Embryonic facial prominence (tissue), 1 donor: ENCODE results near the gene UBL3.

Experiments
- DNase-seq: peaks from one replicate; pipeline ENCODE4 v3.0.0-alpha.2; 2016; ENCODE audit errors: extremely low spot score

The UBL3 gene

DNA sequence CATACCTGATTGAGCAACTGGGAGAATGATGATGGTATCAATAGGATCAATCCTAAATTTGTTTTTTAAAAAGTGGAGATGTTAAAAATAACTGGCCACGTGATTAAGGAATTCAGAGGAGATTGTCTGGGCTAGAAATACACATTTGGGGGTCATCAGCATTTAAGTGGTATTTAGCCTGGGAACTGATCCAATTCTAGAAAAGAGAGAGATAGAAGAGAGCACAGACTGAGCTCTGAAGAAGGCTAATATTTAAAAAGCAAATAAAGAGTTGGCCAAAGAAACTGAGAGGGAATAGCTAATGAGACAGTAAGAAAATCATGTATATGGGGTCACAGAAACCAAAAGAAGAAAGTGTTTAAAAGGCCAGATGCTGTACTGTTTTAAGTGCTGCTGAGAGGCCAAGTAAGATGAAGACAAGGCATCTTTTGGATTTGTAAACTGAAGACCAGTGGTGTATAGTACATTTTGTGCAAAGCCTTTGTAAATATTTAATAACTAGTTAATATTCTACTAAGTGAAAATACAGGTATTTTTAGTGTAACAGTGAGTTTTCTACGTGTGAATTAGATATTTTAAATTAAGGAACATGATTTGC is 40.2 kb downstream of the UBL3 start:
- DNase-seq: no peak

DNA sequence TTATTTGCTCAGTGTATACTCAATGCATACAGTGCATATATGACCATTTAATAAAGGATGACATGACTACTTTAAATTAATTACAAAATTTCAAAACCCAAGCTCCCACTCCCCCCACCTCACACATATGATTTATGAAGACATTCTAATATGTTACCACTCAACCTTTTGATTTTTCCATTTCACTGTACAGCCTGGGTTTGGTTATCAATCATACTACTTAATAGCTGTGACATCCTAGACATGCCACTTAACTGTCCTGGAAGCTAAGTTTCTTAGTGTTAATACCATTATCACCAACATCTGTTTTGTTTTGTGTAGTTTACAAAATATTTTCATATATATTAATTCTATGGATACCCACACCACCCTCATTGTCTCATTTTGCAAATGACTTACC is 42.2 kb downstream of the UBL3 start:
- DNase-seq: no peak

DNA sequence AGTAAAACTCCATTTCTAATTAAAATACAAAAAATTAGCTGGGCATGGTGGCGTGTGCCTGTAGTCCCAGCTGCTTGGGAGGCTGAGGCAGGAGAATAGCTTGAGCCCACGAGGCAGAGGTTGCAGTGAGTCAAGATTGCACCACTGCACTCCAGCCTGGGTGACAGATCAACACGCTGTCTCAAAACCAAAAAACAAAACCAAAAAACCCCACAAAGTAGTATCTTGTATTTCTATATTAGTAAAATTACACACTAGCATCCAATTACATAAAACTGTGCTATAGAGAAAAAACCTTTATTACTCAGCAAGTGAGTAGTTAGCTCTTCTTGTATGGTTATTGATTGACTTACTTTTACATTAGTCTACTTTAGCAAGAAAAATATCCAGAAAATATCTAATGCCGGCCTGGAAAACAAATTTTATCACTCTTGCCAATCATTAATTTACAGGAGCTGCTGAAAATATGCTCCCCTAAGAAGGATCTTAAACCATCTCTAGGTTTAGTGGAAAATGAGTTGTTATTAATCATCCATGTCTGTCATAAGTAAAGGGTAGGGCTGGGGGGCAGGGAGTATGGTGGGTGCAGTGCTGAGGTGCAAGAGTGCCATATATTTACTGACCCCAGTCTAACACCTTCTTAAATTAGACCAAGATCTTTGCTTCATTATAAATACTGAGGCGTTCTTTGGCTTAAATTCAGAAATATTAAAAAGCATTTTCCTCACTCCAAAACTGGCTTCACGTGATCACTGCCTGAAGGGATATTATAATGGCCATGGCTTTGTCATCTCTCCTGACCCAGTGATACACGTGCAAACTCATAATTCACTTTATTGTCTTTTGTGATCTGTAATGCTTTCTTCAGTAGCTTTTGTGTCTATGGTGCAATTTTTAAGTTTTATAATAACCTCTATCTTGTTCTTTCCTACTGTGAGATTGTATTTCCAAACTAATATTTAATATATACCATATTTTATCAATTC is 44.1 kb downstream of the UBL3 start:
- no peak for DNase-seq

DNA sequence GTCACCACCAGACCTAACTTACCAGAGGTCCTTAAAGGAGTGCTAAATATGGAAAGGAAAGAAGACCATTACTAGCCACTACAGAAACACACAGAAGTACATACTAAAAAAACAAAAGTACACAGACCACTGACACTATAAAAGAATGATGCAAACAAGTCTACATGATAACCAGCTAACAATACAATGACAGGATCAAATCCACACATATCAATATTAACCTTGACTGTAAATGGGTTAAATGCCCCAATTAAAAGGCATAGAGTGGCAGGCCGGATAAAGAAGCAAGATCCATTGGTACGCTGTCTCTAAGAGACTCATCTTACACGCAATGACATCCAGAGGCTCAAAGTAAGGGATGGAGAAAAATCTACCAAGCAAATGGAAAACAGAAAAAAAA is 47.2 kb downstream of the UBL3 start:
- no peak for DNase-seq

DNA sequence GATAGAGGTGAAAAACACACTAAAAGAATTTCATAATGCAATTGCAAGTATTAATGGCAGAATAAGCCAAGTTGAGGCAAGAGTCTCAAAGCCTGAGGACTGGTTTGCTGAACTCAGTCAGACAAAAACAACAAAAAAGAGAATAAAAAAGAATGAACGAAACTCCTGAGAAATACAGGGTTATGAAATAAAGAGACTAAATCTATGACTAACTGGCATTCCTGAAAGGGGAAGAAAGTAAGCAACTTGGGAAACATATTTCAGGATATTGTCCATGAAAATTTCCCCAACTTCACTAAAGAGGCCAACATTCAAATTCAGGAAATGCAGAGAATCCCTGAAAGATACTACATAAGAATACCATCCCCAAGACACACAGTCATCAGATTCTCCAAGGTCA is 47.8 kb downstream of the UBL3 start:
- DNase-seq: no peak

DNA sequence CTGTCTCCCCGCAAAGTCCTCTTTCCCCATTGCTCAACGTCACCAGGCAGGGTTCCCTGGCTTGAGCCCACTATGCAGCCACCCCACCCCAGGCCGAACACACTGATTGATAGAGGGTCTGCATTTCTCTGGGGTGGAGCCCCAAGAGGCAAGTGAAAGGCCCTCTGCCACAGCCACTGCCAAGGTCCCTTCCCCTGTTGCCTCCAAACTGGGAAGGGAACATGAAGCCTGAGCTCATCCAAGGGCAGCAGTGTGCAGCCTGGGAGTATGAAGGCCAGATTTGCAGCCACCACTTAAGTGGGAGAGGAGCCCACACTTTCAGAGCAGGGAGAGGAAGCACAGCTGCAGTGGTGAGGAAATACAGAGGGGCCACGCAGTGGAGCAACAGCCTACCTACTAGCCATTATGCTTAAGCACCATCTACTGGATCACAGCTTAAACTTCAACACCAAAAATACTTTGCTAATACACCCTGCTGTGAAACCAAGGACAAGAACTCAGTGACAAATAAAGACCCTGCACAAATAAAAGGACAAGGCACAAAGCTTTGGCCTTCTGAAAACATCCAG is 48.6 kb downstream of the UBL3 start:
- DNase-seq: no peak

DNA sequence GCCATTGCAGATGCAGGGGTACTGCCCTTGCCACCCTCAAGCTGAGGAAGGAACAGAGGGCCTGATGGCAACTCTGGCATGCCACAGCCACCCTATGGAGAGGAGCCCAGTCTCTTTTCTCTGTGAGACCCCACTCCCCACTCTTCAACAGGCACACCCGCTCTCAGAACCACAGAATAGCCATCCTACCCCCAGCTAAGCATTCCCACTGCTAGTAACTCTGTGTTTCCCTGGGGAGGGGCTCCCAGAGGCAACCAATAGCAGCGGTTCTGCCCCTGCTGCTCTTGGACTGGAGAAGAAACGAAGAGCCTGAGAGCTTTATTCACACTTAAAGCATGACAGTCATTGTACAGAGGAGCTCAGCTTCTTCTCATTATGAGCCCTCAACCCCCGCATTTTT is 49.3 kb downstream of the UBL3 start:
- no peak for DNase-seq

DNA sequence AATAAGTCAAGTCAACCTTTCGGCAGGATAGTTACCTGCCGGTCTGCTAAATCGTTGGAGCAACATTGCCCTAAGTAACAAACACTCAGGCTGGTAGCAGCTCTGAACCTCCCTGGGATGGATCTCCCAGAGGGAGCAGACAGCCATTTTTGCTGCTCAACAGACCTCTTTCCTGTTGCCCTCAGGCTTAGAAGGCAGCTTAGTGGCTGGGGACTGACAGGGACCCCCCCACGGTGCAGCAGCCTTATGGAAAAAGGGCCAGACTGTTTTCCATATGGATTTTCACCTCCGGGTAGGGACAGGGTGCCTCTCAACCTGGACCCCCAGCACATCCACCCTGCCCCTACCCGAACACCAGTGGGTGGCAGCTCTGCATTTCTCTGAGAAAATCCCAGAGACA is 49.7 kb downstream of the UBL3 start:
- no peak for DNase-seq

DNA sequence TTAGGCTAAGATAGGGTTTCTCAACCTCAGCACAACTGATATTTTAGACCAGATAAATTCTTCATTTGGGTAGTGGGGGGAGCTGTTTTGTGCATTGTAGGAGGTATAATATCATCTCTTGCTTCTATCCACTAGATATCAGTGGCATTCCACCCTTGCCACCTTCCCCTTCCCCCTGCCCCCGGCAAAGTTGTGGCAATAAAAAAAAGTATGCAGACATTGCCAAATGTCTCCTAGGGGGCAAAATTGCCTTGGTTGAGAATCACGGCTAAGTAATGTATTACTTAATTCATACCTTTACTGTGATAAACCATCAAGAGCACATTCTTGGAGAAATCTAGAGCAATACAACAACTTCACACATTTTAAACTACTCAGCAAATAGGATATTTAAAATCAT is 51.4 kb downstream of the UBL3 start:
- no peak for DNase-seq

DNA sequence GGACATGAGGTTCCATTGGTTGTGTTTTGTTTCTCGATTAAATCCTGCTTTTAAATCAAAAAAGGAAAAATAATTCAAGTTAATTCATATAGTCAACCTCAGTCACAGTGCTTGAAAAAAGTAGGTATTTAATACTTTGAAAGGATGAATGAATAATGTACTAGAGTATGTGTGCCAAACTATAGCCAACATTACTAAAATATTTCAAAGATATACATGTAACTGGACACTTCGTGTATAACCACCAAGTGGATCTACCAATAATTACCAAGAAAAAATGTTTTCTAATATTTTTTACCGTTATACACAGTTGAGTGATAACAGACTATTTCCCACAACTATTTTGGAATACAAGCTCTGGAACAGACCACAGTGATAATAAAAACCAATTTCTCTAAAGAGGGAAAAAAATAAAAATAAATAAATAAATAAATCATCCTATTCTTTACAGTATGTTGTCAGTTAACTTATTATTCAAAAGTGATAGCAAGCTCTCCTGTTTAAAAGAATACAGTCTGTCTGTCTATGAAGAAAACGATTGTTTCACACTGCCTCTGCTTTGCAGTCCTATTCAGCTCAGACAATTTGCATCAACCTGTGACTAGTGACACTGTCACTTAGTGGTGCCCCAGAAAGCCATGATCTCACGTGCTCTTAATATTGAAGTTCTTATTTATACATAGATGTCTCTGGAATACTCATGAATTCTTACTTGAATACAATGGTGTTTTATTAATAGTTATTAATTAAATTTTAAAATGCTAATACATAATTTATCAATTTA is 58.2 kb downstream of the UBL3 start:
- no peak for DNase-seq

DNA sequence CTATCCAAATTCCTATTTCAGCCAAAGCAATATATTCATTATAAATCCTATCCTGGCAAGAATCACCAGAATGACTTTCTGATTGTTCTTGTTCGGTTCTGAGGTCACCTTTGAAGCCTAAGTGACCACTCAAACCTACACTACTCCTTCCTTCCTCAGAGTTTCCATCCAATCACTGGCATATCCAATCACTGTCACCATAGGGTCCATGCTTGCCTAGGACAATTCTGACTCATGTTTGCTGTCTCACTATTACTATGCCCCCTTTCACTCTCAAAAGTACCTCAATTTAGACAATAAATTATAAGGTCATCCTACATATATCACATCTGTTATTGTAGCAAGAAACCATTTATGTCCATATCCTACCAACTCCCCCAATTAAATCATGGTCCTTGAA is 58.9 kb downstream of the UBL3 start:
- no peak for DNase-seq

DNA sequence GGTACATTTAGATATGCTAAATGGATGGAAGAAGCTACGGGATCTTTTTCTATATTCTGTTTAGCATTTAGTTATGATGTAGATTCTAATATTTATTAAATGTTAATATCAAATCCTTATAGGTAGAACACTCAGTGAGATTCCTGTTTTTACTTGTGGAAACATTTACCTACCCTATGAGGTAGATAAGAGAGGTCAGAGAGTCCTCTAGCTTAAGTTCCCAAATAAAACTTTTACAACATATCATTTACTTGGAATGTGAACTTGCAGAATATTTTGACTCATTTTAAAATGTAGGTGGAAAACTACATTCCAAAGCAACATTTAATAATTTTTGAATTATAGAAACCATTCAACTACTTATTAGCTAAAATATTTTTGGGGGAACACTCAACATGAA is 63.7 kb downstream of the UBL3 start:
- DNase-seq: no peak

DNA sequence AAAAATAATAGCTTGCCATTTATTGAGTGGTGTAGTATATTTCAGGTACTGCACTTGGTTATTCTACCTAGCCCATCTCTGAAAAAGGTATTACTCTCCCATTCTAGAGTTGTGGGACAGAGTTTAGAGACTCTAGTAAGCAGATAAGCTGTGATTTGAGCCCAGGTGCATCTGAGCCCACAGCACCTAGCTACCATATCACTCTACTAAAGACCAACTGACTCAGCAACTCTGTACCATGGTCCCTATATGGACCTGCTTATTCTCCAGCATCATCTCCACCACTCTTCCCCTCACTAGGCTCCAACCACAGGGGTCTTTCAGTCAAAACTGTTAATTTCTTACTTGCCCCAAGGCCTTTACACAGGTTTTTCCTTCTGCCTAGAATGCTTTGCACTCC is 64.4 kb downstream of the UBL3 start:
- DNase-seq: no peak

DNA sequence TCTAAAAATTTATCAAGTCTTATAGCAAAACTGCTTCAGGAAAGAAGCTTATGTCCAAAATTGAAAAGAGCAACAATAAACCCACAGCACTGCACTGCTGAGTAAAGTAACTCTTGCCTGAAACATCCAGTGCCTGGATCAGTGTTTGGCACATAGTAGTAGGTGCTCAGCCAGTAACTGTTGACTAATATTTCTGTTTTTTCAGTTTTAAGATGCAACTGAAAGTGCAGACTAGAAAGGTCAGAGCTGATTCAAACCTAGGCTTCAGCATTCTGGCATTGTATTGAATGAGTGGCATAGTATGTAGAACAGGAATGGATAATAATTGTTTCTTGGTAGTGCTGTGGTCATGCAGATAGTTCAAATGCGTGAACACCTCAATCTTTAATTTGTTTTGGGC is 67.6 kb downstream of the UBL3 start:
- no peak for DNase-seq

DNA sequence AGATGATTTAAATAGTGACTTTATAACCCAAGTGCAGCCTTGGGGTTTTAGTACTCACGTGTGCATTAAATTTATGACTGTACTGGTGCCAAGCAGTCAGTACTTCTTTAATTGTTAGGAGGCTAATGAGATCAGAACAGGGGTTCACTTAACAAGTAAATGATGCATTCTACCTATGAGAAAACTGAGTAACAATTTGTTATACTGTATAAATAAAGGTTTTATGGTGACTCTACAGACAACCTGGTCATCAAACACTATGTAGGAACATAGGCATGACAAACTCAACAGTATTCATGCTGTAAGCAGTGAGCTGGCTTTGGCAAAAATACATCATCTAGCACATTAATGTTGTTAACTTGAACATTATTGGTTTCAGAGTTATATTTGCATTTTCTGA is 75.6 kb downstream of the UBL3 start:
- no peak for DNase-seq

DNA sequence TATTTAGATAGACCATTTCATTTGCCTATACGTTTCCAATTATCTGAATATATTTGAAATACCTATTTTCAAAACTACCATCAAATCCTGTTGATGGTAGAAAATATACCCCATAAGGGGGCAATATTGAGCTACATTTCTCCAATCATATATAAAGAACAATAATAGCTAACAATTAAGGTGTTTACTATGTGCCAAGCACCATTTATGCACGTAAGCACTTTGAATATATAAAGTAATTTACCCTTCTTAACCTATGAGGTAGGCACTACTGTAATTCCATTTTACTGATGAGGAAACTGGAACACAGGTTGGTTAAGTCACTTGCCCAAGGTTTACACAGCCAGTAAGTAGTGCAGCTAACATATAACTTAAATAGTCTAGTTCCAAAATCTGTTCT is 79.2 kb downstream of the UBL3 start:
- DNase-seq: no peak

DNA sequence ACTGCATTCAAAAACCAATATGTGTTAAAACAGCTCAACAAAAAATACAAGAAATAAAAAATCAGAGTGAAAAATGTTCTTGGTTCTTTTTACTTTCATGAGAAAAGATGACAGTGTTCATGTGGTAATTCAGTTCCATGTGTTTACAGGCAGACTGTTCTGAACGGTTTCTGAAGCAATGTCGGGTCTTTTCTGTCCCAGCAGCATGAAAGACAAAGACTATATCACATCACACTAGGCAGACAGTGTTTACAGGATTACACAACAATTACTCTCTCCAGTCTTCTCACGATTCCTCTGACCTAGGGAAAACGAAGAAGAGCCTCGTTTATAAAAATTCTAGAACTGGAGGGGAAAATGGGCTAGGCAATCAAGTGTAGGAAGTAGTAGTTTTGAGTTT is 83.4 kb downstream of the UBL3 start:
- no peak for DNase-seq

DNA sequence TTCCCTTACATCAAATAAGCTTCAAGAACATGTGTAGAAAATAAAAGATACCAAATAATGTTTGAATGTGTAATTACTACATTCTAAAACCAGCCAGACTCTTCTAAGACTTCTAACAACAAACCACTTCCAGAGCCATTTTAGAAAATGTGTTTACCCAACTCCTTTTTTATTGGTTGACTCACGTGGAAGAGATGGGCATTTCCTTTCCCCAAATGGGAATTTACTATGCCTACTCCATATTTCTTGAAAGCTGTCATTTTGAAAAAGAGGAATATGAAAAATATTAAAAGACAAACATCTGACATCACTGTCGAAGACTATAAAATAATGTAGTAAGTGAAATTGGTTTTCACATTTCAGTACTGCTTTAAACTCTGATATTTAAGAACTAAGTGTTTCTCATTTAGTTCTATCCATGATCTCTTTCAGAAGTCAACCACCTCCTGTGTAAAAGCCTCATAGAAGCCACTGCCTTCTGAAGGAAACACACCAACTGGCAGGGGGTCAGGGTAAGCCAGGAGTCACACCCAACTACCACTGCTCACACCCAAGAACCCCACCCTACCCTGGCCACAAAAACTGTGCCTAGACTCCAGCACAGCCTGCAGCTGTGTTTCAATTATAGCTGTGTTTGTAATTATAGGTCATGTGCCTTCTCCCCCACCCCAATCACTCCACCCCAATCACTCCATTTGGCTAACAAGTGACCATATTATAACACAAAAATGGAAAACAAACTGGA is 86.8 kb downstream of the UBL3 start:
- no peak for DNase-seq

DNA sequence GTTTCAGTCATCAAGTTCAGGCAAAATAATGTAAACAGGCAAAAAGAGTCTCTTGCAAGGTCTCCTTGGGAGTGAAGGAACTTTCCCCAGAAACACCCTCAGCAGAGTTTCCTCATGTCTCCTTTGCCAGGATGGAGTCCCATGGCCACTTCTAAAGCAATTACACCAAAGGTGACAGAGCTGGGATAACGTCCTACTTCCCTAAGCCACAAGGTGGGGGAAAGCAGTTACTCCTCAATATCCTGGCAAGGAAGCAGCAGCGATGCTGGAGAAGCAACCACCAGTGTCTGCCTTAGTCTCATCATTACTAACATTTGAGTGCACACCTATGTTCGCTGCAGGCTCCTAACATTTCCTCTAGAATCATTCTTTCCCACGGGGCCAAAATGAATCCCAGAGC is 88.6 kb downstream of the UBL3 start:
- no peak for DNase-seq

DNA sequence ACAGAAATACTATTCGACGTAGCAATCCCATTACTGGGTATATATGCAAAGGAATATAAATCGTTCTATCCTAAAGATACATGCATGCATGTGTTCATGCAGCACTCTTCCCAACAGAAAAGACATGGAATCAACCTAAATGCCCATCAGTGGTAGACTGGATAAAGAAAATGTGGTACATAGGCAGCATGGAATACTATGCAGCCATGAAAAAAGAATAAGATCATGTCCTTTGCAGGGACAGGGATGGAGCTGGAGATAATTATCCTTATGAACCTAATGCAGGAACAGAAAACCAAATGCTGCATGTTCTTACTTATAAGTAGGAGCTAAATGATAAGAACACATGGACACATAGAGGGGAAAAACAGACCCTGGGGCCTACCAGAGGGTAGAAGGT is 89.3 kb downstream of the UBL3 start:
- no peak for DNase-seq

DNA sequence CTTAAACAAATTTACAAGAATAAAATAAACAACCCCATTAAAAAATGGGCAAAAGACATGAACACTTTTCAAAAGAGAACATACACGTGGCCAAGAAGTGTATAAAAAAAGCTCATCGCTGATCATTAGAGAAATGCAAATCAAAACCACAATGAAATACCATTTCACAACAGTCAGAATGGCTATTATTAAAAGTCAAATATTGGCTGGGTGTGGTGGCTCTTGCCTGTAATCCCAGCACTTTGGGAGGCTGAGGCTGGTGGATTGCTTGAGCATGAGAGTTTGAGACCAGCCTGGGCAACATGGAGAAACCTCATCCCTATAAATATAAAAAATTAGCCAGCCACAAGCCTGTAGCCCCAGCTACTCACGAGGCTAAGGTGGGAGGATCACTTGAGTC is 89.9 kb downstream of the UBL3 start:
- no peak for DNase-seq
